Gastrocnemius medialis (tissue), 4 donors: ENCODE measurements around the gene STRIP1. TPM values are rescaled to one million over a fixed set of nuclear protein-coding genes. Genes with fewer than 3 reads are reported as not detected.

ENCODE experiments used
- ATAC-seq, 2 donors: fragments of 150-250 bp; one replicate each; pipeline ENCODE4 v1.9.1; 2016
- DNase-seq, 2 donors: peaks; one replicate each; pipeline ENCODE4 v3.0.0-alpha.2; 2019
- H3K27ac ChIP-seq, 4 donors: fragments of 200-600 bp; sonication (generic); 1 replicate in 1 of 4; 2 replicates in 3 of 4; pipeline ENCODE4 v1.5.1; 2016 to 2018; ENCODE audit warnings: mild to moderate bottlenecking in 2 of 4, moderate library complexity in 1 of 4
- H3K27me3 ChIP-seq, 3 donors: fragments of 200-600 bp; sonication (generic) in 2 of 3; 1 replicate in 1 of 3; 2 replicates in 2 of 3; pipeline versions ENCODE4 v1.5.1 to v1.6.0; 2016 to 2019; ENCODE audit warnings: mild to moderate bottlenecking in 1 of 3, moderate library complexity in 1 of 3
- H3K36me3 ChIP-seq, 2 donors: fragments of 200-600 bp; sonication (generic) in 1 of 2; one replicate each; pipeline ENCODE4 v1.5.1; 2017 to 2018
- H3K4me1 ChIP-seq, 2 donors: fragments of 200-600 bp; sonication (generic) in 1 of 2; one replicate each; pipeline ENCODE4 v1.5.1; 2016 to 2017; ENCODE audit warnings: mild to moderate bottlenecking in 2 of 2
- H3K4me3 ChIP-seq, 4 donors: fragments of 200-600 bp; sonication (generic) in 3 of 4; 1 replicate in 1 of 4; 2 replicates in 3 of 4; pipeline ENCODE4 v1.5.1; 2016 to 2019; ENCODE audit warnings: mild to moderate bottlenecking in 2 of 4
- H3K9me3 ChIP-seq, 3 donors: fragments of 200-600 bp; sonication (generic) in 2 of 3; 1 replicate in 1 of 3; 2 replicates in 2 of 3; pipeline ENCODE4 v1.5.1; 2016 to 2019
- POLR2A ChIP-seq, 2 donors: fragments of 450-650 bp; IDR thresholded peaks; one replicate each; pipeline ENCODE4 v1.6.1; 2017; ENCODE audit warnings: antibody characterized with exemption in 2 of 2, mild to moderate bottlenecking in 2 of 2, moderate library complexity in 2 of 2
- in situ Hi-C, 4 donors: fragments of 200-750 bp; cut with MboI; loops; one replicate each; pipeline versions ENCODE4 v1.15.0 to v1.8.0; 2017; ENCODE audit warnings: low sequenced_read_pairs in 4 of 4
- intact Hi-C: fragments of 100-400 bp; cut with DNase I; formaldehyde crosslinking; loops from one replicate; pipeline ENCODE4 v1.15.1; 2023; ENCODE audit warnings: low total_unique reads
- total RNA-seq, 4 donors: library from RNA; depleted of rRNA; stranded (reverse); fragments of >200 nt; gene quantifications; one replicate each; pipeline versions ENCODE4 v1.1.0 to v1.2.3, GENCODE V29; 2016
- TF ChIP-seq, protein P1 (sequence below), 5 experiments: fragments of 450-650 bp in 3 of 5; fragments of 200-600 bp in 2 of 5; sonication (generic) in 2 of 5; IDR thresholded peaks in 4 of 5; conservative IDR thresholded peaks in 1 of 5; 1 replicate in 4 of 5; 2 replicates in 1 of 5; pipeline ENCODE4 v1.5.1; 2016 to 2019; ENCODE audit warnings: antibody characterized with exemption in 5 of 5, mild to moderate bottlenecking in 3 of 5, moderate library complexity in 3 of 5

STRIP1 gene
- total RNA-seq, 4 donors from 2014 or later = 17.9 to 31.4 (median 20.7) TPM

DNA sequence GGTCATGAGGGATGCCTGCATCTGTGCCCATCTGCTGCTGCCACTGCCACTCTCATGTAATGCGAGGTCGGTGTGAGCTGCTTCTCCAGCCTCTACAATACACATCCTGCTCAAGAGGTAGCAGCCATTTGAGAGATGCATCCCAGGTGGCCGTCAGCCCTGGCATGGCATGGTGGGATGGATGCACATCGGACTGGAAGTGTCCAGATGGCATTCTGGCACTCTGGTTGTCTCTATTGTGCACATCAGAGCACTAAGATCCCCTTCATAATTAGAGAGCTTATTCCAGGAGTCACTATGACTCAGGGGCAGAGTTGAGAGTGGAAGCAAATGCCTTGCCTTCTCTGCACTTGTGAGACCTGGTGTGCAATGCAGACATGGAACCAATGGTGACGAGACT is 3.8 kb downstream of the STRIP1 start:
- intact Hi-C loops = no loop called here
- no peak overlapping the region for H3K4me3 ChIP-seq
- no peak for ATAC-seq
- TF ChIP-seq POLR2A (IDR thresholded peaks at IDR 0.05) = no peak
- TF ChIP-seq, protein P1, sequence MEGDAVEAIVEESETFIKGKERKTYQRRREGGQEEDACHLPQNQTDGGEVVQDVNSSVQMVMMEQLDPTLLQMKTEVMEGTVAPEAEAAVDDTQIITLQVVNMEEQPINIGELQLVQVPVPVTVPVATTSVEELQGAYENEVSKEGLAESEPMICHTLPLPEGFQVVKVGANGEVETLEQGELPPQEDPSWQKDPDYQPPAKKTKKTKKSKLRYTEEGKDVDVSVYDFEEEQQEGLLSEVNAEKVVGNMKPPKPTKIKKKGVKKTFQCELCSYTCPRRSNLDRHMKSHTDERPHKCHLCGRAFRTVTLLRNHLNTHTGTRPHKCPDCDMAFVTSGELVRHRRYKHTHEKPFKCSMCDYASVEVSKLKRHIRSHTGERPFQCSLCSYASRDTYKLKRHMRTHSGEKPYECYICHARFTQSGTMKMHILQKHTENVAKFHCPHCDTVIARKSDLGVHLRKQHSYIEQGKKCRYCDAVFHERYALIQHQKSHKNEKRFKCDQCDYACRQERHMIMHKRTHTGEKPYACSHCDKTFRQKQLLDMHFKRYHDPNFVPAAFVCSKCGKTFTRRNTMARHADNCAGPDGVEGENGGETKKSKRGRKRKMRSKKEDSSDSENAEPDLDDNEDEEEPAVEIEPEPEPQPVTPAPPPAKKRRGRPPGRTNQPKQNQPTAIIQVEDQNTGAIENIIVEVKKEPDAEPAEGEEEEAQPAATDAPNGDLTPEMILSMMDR (IDR thresholded peaks at IDR 0.05 in 4 of 5, conservative IDR thresholded peaks at IDR 0.05 in 1 of 5) = no peak
- peaks cover 14 to 20% of the 10 kb centered on the region in 2 donors for H3K4me1 ChIP-seq
- no peaks in the 10 kb centered on the region for H3K9me3 ChIP-seq
- peaks cover 2 to 61% of the 10 kb centered on the region in 2 donors for H3K36me3 ChIP-seq
- in situ Hi-C loops = loop anchor here in 1 of 4 donors (25.0 kb wide), 1 partner anchor 299 kb away; the partner anchor contains the start of gene RBM15
- no peak overlapping the region for H3K27ac ChIP-seq
- no peak for DNase-seq
- H3K27me3 ChIP-seq = no peaks in the 10 kb centered on the region

DNA sequence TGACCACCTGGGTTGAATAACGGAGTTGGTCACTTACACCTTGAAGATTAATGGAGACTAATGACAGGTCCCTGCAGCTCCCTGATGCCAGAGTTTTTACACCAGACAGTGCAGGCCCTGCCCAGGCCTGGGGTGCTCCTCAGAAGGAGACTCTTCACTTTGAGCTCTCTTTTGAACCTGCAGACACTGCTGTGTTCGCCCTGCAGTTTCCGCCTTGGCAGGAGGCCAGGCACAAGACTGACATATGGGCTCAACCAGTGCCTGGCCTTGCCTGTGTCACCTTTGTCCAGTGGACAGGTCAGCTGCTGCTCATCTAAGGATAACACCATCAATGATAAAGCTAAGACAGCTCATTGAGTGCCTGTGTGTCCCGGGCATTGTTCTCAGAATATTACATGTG is 5.2 kb downstream of the STRIP1 start:
- no peaks in the 10 kb centered on the region for H3K9me3 ChIP-seq
- TF ChIP-seq, protein P1 (IDR thresholded peaks at IDR 0.05 in 4 of 5, conservative IDR thresholded peaks at IDR 0.05 in 1 of 5) = no peak
- no peak for TF ChIP-seq POLR2A (IDR thresholded peaks at IDR 0.05)
- peaks cover 14 to 20% of the 10 kb centered on the region in 2 donors for H3K4me1 ChIP-seq
- no peaks in the 10 kb centered on the region for H3K27me3 ChIP-seq
- ATAC-seq = no peak
- peaks cover 2 to 74% of the 10 kb centered on the region in 2 donors for H3K36me3 ChIP-seq
- no peak for DNase-seq
- in situ Hi-C loops = loop anchor here in 1 of 4 donors (25.0 kb wide), 1 partner anchor 298 kb away; the partner anchor contains the start of gene RBM15
- no peak overlapping the region for H3K27ac ChIP-seq
- H3K4me3 ChIP-seq = no peak overlapping the region
- intact Hi-C loops = no loop called here

DNA sequence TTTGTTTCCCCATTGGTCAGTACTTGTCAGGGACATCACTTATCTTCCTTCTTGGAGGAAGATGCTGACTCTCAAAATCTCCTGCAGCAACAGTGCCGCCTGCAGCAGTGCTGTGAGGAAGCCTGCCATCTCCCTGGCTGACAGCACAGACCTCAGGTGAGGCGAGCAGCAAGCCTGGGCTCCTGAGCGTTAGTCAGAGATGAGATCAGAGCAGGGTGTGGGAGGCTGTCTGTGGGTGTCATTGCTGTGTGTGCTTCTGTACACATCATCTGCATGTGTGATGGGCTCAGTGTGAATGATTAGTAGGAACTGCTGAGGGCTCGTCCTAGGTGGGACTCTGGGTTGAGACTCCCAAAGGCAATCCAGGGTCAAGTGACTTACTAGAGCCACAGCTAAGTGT is 6.1 kb downstream of the STRIP1 start:
- Histone ChIP-seq H3K36me3 (peaks cover 2 to 83% of the 10 kb centered on the region in 2 donors), H3K4me3 (no peak overlapping the region), H3K9me3 (no peaks in the 10 kb centered on the region), H3K27me3 (no peaks in the 10 kb centered on the region), H3K27ac (no peak overlapping the region), H3K4me1 (peaks cover 10 to 14% of the 10 kb centered on the region in 2 donors)
- intact Hi-C loops (no loop called here), in situ Hi-C loops (loop anchor here in 1 of 4 donors (25.0 kb wide), 1 partner anchor 297 kb away; the partner anchor contains the start of gene RBM15)
- ATAC-seq = no peak
- DNase-seq = no peak
- no peak for TF ChIP-seq POLR2A (IDR thresholded peaks at IDR 0.05)
- TF ChIP-seq, protein P1 (IDR thresholded peaks at IDR 0.05 in 4 of 5, conservative IDR thresholded peaks at IDR 0.05 in 1 of 5) = no peak

DNA sequence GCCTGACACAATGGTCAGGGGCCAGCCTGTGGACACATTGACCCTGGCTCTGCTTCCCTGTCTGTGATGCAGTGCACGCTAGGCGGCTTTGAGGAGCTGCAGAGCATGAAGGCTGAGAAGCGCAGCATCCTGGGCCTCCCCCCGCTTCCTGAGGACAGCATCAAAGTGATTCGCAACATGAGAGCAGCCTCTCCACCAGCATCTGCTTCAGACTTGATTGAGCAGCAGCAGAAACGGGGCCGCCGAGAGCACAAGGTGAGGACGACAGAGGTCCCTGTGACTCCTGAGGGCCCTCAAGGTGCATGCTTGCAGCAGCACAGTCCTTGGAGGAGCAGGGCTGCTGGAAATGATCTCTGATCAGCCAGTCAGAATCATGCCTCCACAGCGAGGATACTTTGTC is 8.6 kb downstream of the STRIP1 start:
- Histone ChIP-seq H3K36me3 (peaks cover 2 to 100% of the 10 kb centered on the region in 2 donors), H3K4me3 (no peak overlapping the region), H3K9me3 (no peaks in the 10 kb centered on the region), H3K4me1 (peaks cover 0 to 6% of the 10 kb centered on the region in 2 donors), H3K27me3 (no peaks in the 10 kb centered on the region), H3K27ac (no peak overlapping the region)
- ATAC-seq (no peak), DNase-seq (no peak)
- intact Hi-C loops = no loop called here
- TF ChIP-seq, protein P1 (IDR thresholded peaks at IDR 0.05 in 4 of 5, conservative IDR thresholded peaks at IDR 0.05 in 1 of 5) = no peak
- TF ChIP-seq POLR2A (IDR thresholded peaks at IDR 0.05) = no peak
- in situ Hi-C loops = loop anchor here in 1 of 4 donors (25.0 kb wide), 1 partner anchor 294 kb away; the partner anchor contains the start of gene RBM15
